GM19438 (cell line): Measurements from ENCODE around the gene SLAMF9.

Experiments
- ATAC-seq: cut with Tn5 transposase; IDR thresholded peaks from one replicate; pipeline ENCODE4 v1.9.1; 2021; ENCODE audit warnings: low read depth; ENCODE audit not compliant: unreplicated experiment

Gene SLAMF9

DNA sequence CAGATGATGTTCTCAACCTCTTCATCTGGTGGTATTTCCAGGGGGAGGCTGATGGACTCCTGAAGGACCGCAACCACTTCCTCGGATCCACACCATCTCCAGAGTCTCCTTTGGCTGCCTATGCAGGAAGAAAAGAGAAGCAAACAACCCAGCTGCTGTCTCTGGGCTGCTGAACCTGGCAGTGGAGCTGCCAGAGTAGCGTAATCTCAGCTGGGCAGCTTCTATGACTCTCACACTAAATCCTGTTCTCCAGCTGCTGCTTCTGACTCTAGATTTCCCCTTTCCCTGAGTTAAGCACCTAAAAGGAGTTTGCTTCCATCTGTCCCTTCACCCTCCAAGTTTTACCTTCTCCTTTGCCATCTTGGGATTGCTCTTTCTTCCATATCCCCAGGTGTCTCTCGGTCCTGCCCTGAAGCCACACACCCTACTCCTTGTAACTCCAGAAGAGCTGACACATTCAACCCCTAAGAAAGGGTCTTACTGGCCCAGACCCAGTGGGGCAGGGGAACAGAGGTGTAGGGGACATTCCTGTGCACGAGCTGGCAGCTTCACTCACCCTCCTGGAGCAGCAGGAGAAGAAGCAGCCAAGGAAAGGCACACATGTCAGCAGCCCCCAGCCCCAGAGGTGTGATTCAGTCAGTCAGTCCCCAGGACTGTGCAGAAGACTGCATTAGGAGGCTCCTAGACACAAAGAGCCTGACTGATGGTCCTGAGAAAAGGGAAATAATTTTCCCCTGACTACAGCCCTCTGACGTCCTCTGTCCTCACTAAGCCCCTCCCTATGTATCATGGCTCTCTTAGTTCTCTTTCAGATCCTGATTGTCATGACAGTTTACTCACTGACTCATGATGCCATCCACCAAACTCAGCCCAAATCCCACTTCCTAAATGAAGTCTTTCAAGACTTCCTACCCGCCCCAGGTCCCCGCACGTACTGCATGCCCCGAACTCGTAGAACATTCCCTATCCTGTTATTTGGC lies at the start of gene SLAMF9:
Gene SLAMF9 (minus strand): TSS at position 702 of the 980 bp plus-strand sequence. CDS start 100 bp downstream, at position 602.
- ATAC-seq: no peak

DNA sequence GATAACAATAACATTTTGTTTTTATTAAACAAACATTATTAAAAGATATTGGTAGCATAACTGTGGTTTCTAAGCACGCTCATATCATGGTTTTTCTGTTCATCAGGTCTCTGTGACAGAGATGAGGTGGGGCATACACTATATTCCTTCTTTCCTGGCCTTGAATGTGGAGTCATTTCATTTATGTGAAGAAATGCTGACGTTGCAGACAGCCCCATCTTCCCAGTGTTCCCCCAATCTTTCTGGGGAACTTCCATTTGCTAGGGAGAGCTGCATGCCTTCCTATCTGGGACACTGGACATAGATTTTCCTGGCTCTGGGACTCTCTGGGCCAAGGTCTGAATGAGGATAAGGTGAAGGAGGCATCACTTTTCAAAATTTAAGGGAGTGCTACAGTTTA lies 47.4 kb upstream of the SLAMF9 start:
- ATAC-seq: no peak

DNA sequence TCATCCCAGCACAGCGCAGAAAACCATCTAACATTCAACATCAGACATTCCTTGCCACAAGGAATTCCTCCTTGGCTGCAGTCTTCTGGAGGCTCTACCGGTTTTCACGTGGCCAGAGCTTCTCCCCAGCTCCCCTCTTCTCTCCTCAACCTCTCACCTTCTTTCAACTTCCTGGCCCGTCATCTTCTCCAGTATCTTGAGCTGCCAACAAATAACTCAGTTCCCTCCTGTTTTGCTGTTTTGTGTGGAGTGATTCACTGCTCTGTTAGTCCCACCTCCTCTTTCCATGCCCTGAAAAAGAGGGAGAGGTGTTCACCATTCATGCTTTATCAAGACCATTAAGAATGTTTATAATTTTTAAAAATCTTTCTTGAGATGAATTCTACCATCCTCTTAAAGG lies 45.2 kb upstream of the SLAMF9 start:
- ATAC-seq: no peak

DNA sequence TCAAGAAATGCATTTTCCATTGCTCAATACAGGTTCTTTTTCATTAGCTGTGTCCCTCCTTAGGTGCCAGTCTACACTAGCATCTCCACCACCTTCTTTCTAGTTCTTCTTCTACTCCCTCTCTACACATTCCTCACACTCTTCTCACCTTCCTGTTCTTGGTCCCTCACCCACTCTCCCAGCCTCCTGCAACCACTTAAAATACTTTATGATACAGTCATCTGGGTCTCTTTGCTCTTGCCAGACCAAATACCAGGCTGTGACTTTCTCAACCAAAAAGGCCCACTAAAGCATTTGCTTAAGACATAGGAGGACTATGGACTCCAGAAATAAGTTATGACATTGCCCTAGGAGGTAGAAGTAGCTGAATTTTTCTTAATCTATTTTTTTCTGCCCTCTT lies 42.6 kb upstream of the SLAMF9 start:
- no peak for ATAC-seq

DNA sequence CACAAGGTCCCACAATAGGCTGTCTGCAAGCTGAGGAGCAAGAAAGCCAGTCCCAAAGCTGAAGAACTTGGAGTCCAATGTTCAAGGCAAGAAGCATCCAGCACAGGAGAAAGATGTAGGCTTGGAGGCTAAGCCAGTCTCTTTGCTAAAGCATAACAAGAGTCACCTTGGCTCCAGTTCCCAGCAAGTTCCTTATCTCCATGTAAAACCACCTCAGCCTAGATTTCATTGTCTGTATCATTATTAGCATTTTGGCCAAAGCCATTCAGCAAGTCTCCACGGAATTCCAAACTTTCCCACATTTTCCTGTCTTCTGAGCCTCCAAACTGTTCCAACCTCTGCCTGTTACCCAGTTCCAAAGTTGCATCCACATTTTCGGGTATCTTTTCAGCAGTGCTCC lies 40.9 kb upstream of the SLAMF9 start:
- no peak for ATAC-seq

DNA sequence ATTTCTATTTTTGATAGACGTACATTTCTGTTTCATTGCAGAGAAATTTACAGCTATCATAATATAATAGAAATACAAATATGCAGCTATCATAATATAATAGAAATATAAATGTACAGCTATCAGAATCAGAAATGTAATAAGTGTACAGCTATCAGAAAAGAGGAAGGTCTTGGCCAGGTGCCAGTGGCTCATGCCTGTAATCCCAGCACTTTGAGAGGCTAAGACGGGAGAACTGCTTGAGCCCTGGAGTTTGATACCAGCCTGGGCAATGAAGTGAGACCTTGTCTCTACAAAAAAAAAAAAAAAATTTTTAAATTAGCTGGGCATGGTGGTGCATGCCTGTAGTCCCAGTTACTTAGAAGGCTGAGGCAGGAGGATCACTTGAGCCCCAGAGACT lies 39.9 kb upstream of the SLAMF9 start:
- ATAC-seq: no peak

DNA sequence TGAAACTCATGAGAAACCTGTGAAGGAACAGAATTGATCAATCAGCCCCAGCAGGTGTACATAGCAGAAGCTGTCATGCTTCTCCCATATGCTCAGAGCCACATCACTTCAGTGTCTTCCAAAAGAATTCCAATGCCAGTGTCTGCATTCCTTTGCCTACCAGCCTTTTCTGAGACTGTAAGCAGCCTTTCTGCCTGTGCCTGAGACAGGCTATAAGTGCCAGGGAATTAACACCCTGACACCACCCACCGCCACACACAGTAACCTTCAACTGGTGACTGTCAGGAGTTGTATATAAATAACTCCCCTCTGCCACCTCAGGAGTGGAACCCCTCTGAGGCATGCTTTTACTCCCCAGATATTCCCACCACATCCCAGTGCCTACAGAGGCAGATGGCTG lies 38.1 kb upstream of the SLAMF9 start:
- ATAC-seq: no peak

DNA sequence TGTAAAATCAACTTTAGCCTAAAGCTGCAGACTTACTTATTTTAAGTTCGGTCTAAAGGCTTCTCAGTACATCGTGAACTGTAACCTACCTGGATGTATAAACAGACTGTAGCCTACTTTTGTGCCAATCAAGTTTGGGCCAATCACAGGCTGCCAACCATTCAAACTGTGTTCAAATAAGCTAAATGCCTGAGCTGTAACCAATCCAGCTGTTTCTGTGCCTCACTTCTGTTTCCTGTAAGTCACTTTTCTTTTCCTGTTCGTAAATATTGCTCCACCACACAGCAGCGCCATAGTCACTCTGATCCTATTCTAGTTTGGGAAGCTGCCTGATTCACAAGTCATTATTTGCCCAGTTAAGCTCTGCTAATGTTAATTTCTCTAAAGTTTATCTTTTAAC lies 37.5 kb upstream of the SLAMF9 start:
- ATAC-seq: no peak

DNA sequence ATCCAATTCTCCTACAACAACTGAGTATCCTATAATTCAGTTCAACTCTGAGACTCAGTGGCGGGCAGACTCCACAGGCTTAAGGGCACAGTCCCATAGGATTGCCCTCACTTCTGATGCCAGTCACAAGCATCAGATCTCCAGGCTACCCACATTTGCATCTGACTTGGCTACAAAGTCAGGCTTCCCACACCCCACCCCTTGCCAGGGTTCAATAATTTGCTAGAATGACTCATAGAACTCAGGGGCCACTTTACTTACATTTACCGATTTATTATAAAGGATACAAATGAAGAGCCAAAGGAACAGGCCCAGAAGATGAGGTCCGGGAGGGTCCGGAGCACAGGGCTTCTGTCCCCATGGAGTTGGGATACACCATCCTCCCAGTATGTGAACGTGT lies 36.0 kb upstream of the SLAMF9 start:
- no peak for ATAC-seq

DNA sequence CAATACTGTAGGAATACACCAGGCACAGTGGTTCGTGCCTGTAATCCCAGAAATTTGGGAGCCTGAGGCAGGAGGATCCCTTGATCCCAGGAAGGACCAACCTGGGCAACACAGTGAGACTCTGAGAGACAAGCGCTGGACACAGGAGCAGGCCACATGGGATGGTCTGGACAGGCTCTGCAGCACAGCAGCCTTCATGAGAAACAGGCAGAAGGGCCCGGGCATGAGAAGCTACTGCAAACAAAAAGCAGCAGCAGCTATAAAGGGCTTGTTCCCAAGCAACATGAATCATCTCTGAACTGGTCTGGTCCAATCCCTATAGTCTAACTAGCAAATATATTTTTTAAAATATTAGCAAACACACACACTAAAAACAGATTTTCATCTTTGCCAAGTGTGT lies 35.5 kb upstream of the SLAMF9 start:
- no peak for ATAC-seq

DNA sequence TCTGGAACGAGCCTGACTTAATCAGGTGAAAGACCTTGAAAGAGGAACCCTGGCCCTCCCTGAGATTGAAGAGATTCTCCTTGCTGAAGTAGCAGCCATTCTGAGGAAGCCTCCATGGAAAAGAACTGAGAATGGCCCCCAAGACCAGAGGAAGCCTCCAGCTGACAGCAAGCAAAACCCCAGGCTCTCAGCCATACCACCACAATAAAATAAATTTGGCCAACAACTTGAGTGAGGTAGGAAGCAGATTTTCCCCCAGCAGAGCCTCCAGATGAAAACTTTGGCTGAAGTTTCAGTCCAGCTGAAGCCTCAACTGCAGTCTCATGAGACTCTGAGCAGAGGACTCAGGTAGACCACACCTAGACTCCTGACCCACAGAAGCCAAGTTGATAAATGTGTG lies 34.0 kb upstream of the SLAMF9 start:
- no peak for ATAC-seq

DNA sequence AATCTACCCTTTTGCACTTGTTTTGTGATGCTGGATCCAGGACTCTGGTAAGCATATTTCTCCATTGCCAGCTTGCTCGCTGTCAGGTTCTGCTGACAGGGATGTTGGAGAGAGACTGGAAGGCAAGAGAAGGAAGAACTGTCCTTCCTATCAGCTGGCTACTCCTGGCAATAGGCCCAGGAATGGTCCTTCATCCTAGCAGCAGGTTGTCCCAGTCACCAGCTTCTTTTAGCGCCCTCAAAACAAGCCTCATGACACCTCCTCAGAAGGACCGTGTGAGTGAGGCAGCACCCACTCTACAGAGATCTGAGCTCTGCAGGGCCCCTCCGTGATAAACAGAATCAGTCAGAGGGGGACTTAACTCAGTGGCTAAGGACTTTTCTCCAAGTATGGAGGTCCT lies 33.1 kb upstream of the SLAMF9 start:
- ATAC-seq: no peak

DNA sequence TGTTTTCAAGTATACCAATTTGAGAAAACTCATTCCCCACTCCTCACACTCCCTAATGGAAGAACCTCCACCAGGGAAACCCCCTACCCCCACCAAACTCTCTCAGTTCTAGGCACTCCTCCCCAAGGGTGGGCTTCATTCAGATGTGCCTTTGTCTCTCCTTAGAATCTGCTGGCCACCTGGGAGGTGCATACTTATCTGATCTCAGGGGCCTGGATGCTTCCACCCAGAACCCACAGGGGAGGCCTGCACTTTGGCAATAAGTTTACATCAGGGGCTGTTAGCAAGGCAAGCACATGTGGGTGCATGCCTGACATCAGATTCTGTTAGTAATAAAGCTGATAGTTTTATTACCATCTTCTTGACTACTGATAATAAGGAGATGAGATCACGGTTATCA lies 32.5 kb upstream of the SLAMF9 start:
- no peak for ATAC-seq

DNA sequence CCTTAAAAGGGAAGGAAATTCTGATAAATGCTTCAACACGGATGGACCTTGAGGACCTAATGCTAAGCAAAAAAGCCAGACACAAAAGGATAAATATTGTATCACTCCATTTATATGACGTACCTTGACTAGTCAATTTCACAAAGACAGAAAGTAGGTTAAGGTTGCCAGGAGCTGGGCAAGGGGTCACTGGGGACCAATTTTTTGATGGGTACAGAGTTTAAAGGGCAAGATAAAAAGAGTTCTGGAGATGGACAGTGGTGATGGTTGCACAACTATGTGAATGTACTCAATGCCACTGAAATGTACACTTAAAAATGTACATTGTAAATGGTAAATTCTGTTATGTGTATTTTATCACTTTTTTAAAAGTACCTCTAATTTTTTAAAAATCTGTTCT lies 32.1 kb upstream of the SLAMF9 start:
- no peak for ATAC-seq

DNA sequence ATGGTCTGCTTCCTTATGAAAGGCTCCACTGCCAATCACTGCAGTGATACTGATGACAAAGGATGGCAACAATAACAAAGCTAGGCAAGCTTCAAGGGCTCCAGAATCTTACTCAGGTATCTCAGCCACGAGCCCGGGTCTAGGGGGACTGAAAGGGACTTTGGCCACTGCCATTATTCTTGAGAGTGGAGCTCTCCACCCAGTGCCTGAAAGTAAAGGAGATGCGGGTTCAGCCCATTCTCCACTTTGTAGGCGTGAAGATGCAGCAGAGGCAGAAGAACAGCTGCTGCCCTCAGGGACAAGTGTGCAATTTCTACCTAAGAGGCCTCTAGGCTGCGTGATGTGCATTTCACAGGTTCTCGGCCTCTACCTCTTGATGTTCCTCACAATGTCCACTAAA lies 31.4 kb upstream of the SLAMF9 start:
- no peak for ATAC-seq

DNA sequence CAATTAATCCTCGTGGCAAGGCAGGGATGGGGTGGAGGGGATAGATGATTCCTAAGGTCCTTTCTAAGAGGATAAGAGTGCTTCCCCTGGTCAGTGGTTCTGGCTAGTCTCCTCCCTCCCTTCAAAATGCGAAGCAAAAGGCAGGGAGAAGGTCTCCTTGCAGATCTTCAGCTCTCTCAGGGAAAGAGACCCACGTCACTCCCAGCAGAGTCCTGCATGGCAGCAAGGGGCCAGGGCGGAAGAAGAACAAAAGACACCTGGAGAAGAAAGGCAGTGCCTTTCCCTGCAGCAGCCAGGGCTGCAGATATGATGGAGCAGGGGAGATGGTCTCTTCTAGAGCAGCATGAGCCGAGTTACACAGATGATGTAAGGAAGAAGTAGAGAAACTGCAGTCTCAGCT lies 29.6 kb upstream of the SLAMF9 start:
- ATAC-seq: no peak

DNA sequence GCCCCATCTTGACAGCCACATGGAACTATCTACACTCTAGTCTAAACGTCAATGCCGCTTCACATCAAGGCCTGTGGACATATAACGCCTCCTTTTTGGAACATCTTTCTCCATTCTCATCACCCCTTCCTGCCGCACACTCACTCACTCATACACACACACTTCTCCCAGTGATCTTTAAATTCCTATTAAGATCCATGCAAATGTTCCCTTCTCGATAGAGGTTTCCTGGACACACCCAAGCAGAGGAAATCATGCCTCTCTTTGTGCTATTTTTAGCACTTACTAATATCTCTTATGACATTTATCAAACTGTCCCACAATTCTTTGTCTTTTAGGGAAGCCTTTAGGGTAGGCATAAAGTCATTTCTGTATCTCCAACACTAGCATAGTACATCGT lies 28.2 kb upstream of the SLAMF9 start:
- ATAC-seq: no peak

DNA sequence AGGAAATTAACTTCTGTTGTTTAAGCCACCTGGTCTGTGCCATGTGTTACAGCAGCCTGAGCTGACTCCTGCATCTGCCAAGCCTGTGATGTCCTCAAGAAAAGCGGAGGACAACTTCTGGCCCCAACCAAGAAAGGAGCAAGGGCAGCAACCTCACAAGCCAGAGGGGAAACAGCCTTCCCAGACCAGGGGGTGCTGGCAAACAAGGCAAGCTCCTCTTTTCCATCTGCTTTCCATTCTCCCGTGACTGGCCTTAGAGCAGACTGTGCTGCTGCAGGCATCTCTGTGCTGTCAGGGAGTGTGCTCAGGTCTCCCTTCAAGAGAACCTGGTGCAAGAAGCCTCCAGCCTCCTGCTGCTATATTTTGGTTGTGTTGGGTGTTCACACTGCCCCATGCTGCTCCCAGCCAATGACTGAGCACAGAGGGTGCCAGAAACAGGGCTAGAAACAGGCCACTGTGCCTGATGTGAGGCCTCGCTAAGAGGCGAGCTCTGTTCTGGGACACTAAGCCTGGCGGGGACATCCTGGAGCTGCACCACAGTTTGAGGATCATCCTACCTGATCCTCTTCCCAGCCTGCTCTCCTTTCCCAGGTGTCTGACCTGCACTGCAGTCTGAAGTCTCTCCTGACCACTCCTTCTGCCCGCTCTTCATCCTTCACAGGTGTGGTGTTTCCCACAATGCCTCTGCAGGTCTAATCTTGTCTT lies 27.5 kb upstream of the SLAMF9 start:
- ATAC-seq: no peak

DNA sequence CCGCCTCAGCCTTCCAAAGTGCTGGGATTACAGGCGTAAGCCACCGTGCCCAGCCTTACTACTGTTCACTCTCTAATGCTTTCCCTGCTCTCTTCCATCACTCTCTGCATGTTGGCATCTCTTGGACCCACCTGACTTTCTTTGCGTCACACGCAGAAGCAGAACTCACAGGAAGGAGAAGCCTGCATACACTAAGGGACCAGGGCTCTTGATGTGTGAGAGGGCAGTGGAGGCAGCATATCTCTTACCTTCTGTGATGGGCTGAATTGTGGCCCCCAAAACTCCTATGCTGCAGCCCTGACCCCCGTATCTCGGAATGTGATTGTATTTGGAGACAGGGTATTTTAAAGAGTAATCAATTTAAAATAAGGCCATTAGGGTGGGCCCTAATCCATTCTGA lies 26.7 kb upstream of the SLAMF9 start:
- no peak for ATAC-seq

DNA sequence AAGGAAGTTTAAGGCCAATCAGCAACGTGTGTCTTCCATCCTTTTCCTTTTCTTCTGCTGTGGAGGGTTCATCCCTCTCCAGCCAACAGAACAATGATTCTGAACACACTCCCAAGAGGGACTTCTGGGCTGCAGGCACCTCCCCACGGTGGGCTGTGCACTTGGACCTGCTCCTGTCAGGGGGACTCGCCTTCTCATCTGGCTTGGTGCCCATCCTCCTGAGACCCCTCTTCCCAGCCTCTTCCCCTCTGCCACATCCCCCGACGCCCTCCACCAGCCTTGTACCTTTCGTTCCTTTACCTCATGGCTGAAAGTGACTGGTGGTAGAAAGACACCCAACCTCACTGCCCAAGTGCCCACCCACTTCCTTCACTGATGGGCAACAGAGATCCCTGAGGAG lies 26.0 kb upstream of the SLAMF9 start:
- no peak for ATAC-seq

DNA sequence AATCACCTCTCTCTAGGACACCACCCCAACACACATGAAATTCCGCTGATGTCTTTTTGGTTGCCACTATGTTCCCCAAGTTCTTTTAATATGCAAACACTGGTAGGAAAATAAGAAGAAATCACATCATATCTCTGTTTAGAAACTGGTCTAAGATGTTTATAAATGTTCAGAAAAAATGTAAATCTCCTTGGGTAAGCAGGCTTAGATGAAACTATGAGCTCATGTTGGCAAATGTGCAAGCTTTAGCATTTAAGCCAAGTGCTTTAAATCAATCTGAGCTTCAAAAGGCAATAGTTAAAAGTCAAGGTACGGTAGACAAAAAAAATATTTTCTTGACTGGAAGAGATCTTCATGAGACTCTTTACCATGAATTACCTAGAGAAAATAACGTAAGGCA lies 25.2 kb upstream of the SLAMF9 start:
- ATAC-seq: no peak

DNA sequence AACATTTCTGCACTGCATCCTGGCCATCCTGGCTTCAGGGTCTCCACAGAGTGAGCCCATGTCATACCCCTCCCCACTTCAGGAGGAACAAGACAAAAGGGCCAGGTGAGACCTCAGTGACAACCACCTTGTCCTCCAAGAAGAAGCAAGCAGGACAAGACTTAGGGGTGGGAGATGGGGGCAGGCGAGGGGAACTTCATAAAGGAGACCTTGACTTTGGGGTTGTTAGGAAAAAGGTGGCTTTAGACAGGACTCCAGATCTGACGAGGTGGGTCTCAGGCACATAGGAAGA lies 24.0 kb upstream of the SLAMF9 start:
- no peak for ATAC-seq
